NCI-H2107 treated with DMSO at 0.1 percent for 48 hours (cell line): ENCODE measurements around the gene LRRC59.
A peak's percentile ranks its signal among the peaks of the same experiment; 100 is the strongest.
"Not testable (repeated sequence)": the region's sequence is repeated elsewhere in the genome, so short reads cannot be mapped to it uniquely, and the experiment has no call there.

Source experiments
- DNase-seq: peaks from one replicate; lab custom pipeline; 2025; ENCODE audit not compliant: unreplicated experiment; lab: John Stamatoyannopoulos, UW

LRRC59 gene

GRCh38 chr17:50348522-50349242, 48.6 kb downstream of the LRRC59 start:
- DNase-seq: no peak

GRCh38 chr17:50347894-50348291, 49.4 kb downstream of the LRRC59 start:
- DNase-seq: no peak

GRCh38 chr17:50347117-50347893, 50.0 kb downstream of the LRRC59 start:
- no peak for DNase-seq

- DNase-seq: no peak
Measured at GRCh38 chr17:50346313-50347116, 50.8 kb downstream of the LRRC59 start.

GRCh38 chr17:50345432-50346312, 51.7 kb downstream of the LRRC59 start, which contains the start of gene XYLT2:
XYLT2 (plus strand) TSS chr17:50346126; CDS start chr17:50346141, 15 bp downstream.
- DNase-seq: peak; percentile 23

GRCh38 chr17:50344731-50345365, 52.5 kb downstream of the LRRC59 start:
- DNase-seq: no peak

- DNase-seq: no peak
Measured at GRCh38 chr17:50339381-50339780, 57.9 kb downstream of the LRRC59 start.

- DNase-seq: no peak
Measured at GRCh38 chr17:50338645-50339044, 58.7 kb downstream of the LRRC59 start.

GRCh38 chr17:50337956-50338355, 59.4 kb downstream of the LRRC59 start:
- DNase-seq: no peak

GRCh38 chr17:50333291-50334057, 63.8 kb downstream of the LRRC59 start:
- DNase-seq: not testable (repeated sequence)

GRCh38 chr17:50332196-50332595, 65.1 kb downstream of the LRRC59 start:
- DNase-seq: no peak
